ENCODE data around the gene ITPK1.

DNA sequence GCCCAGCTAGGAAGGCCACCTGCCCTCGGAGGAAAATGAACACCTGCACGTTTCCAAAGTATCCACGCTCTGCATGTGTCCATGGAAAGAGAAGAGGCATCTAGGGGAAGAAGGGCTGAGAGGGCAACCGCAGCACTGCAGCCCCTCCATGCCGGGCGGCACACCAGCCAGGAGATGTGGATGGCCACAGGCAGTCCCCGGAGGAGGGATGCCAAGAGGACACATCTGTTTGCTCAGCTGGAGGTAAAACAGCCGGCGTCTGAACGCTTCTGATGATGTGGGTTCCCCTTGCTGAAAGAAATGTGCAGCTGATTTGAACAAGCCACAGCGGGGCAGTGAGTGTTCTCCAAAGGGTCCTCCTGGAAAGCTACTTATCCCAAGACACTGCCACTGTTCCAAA is 158.8 kb downstream of the ITPK1 start:
- TF ChIP-seq TAF1 (IDR thresholded peaks at IDR 0.05; ENCODE audit: borderline replicate concordance, insufficient read depth, low read length): no peak
- TF ChIP-seq, protein P1, sequence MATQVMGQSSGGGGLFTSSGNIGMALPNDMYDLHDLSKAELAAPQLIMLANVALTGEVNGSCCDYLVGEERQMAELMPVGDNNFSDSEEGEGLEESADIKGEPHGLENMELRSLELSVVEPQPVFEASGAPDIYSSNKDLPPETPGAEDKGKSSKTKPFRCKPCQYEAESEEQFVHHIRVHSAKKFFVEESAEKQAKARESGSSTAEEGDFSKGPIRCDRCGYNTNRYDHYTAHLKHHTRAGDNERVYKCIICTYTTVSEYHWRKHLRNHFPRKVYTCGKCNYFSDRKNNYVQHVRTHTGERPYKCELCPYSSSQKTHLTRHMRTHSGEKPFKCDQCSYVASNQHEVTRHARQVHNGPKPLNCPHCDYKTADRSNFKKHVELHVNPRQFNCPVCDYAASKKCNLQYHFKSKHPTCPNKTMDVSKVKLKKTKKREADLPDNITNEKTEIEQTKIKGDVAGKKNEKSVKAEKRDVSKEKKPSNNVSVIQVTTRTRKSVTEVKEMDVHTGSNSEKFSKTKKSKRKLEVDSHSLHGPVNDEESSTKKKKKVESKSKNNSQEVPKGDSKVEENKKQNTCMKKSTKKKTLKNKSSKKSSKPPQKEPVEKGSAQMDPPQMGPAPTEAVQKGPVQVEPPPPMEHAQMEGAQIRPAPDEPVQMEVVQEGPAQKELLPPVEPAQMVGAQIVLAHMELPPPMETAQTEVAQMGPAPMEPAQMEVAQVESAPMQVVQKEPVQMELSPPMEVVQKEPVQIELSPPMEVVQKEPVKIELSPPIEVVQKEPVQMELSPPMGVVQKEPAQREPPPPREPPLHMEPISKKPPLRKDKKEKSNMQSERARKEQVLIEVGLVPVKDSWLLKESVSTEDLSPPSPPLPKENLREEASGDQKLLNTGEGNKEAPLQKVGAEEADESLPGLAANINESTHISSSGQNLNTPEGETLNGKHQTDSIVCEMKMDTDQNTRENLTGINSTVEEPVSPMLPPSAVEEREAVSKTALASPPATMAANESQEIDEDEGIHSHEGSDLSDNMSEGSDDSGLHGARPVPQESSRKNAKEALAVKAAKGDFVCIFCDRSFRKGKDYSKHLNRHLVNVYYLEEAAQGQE (IDR thresholded peaks at IDR 0.05; ENCODE audit: insufficient read depth in 1 of 2, low read depth in 2 of 2, low read length in 2 of 2): no peak

Measured in PFSK-1 (cell line).